Activated gamma-delta T cell treated with anti-CD3 and anti-CD28 coated beads, Interleukin-2, amount 50 U/mL, for 16 hours (primary cell): ENCODE data around the gene POP4.

Experiments used
- DNase-seq: peaks from one replicate; pipeline ENCODE4 v3.0.0-alpha.2; 2020; ENCODE audit warnings: low read depth

The POP4 gene

GRCh38 chr19:29662604-29663404, 56.7 kb downstream of the POP4 start:
- no peak for DNase-seq

GRCh38 chr19:29663861-29664752, 58.0 kb downstream of the POP4 start:
- DNase-seq: no peak

GRCh38 chr19:29664753-29665214, 58.7 kb downstream of the POP4 start:
- no peak for DNase-seq

DNA sequence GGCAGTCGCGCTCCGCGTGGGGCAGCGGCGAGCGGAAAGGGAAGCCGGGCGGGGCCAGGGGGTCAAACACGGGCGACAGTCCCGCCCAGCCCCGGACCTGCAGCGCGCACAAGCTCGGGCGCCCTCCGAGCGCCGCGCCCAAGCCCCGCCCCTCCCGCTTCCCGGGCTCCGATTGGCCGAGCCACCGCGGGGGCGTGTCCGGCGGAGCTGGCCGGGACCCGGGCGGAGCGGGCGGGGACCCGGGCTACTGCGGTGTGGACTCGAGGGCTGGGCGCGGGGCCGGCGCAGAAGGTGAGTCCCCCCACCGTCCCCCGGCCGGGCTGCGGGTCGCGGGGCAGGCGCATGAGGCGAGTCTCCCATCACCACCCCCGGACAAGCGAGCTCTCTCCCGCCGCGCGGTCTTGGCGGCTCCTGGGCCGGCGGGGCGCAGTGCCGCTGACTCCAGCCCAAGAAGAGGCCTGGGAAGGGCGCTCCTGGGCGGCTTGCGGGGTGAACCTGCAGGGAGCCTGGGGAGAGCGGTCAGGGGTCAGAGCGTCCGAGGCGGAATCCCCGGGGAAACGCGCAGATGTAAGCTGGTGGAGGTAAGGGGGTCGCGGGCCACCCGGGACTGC, 59.2 kb downstream of the POP4 start, which contains the start of gene PLEKHF1:
Gene PLEKHF1, plus strand, starts transcription at position 247 of the 611 bp plus-strand sequence. CDS start 8,379 bp downstream, outside the sequence.
- DNase-seq: peak; percentile 68

- no peak for DNase-seq
Observed at GRCh38 chr19:29665826-29666577, 59.9 kb downstream of the POP4 start.
